Stimulated activated CD8-positive, alpha-beta memory T cell treated with anti-CD3 and anti-CD28 coated beads, Interleukin-12 subunit alpha, Interleukin-12 subunit beta, amount 100 ng/mL, for 4 hours (primary cell): ENCODE results near the gene CDH12.
"Not testable (repeated sequence)": the region's sequence is repeated elsewhere in the genome, so short reads cannot be mapped to it uniquely, and the experiment has no call there.

Experiments used
- DNase-seq: peaks from one replicate; pipeline ENCODE4 v3.0.0-alpha.2; 2020; ENCODE audit warnings: low read depth

The CDH12 gene

DNA sequence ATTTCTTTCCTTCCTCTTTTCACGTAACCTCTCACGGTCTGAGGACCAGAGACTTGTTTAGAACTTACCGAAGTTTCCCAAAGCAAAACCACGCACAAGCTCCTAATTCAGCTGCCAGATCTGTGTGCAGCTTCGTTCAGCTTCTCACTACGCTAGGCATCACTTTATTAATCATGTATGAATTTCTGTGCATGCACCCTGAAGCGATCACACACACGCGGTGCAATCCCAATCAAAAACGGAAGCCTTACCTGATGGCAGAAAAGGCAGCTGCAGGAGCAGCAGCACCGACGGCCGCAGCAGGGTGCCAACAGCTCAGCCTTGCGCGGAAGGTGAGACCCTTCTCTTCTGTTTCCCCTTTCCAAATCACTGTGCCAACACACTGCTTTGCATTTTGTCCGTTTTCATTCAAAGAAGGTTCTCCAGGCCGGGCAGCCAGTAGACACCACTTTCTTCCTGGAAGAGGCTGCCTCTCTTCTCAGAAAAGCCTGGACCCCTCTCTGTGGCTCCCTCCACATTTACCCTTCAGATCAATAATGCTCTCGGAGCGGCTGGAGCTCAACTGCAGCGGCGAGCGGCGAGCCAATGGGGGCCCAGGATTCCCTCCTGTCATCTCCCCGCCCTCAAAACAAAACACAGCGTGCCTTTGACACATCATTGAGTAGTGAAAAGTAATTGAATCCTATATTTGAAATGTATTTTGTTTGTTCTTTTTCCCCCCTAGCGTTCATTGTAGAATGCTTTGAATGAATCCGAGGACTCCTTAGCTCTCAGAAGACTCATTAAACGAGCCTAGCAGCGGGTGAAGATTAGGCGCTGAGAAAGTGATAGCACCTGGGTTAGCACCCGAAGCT, at the start of gene CDH12:
CDH12 (minus strand) TSS at position 538 of the 854 bp plus-strand sequence.
- no peak for DNase-seq

DNA sequence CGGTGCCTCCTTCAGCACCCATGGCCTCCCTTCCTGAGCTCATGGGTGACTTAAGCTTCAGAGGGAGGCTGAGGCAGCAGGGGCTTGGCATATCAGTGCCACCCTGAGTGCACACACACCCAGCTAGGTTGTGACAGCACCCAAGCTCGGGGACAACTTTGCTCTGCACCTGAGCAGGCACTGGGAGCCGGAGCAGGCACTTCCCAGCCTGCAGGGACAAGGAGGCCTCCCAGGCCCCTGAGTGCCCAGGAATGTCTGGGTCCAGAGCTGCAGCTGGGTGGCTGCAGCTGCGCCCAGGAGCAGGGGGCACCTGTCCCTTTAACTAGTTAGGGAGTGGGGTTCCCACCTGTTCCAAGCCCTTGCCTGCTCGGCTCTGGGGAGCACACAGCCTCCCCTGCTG, 48.7 kb upstream of the CDH12 start:
- DNase-seq, result no peak

DNA sequence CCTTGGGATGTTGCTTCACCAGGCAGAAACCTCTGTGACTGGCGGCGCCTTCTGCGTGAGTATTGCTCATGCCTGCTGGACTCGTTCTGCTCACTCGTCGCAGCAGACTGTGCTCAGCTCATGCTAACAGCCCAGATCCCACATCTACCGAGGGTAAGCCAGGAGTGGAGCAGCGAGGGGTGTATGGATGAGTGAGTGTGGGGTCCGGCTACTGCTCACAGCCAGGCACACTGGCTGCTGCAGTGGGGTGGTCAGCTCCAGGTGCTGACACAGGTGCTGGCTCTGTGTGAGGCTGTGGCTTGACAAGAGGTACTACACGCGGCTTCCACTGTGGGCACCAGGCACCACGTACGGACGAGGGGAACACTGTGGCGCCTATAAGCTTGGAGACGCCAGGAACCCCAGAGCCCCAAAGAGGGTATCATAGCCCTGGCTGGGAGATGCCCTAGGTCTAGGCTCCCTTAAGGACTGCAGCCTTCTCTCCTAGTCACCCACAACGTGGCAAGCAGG, 47.7 kb upstream of the CDH12 start:
- no peak for DNase-seq

DNA sequence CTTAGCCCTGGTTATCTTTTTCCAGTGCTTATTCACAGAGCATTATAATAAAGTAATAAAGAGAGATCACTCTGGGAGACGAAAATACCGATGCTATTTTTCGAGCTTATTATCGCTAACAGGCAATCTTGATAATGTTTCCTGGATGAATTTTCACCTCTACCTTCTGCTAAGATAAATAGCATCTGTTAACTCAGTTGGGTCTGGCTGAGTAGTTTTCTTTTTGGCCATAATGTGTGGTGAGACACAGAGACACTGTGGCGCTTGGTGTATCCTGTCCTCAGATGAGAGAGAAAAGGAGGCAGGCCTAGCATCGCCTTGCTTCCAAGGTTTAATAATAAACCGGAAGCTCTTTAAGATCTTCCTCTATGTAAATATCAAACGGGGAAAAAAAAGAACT, 46.2 kb upstream of the CDH12 start:
- DNase-seq, result no peak

DNA sequence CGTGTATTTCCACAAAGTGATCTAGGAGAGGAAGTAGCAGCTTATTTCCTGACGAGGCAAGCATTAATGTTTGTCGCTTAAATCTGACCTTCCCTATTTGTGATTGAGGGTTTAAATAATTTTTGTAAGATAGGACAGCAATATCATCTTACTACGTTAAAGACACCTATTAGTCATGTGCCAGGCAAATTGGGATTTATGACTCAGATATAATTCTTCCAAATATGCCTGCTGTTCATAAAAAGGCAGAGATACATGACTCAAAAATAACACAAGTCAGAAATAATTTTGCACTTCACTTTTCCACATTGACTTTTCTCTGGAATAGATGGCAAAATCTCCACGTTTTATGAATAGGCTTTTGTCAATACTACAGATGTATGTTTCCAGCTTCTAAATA, 43.0 kb upstream of the CDH12 start:
- no peak for DNase-seq

DNA sequence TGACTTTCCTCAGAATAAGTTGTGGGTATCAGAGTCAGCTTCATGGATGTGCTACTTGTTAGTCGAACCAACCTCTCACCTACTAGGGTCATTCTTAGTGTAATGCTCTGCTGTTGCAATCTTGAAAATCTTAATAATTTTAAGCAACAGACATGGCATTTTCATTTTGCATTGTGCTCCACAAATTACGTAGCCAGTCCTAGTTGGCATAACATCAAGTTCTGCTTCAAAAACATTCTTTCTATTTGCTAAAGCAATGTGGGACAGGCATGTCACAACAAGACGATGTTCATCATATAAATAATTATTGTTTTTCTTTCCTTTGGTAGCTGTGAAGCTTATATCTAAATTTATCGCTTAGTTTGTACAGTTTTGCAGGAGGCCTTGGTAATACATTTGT, 39.3 kb upstream of the CDH12 start:
- no peak for DNase-seq

DNA sequence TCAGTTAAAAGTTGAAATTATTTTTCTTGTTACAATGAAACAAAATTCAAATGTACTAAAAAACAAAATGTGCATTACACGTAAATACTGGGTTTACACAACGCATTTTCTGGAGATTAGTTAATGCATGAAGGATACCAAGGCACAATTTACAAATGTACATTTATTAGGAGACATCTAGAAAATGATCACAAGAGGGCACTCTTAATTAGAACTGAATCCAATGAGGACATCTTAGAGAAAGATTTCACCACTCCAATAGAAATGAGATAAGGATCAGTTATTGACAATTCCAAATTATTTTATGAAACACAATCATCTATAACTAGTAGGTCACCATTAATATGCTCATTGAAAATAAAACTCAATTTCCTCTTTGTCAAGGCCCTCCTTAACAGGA, 36.6 kb upstream of the CDH12 start:
- DNase-seq, result no peak

DNA sequence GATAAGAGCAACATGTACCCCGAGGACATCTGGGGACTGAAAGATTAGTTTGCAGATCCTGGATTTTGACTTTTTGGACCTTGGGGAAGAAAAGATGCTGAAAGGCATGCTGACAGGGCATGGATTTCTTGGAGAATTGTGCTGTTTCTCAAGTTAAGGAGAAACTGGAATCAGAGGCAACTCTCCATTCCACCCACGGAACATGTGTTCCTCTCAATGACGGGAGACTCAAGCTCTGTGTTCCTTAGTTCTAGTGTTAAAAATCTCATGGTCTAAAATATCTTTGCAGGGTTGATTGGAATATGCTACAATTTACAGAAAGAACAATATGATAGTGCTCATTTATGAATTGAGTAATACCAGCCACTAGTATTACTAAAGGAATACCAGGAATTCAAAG, 34.4 kb upstream of the CDH12 start:
- DNase-seq, result no peak

DNA sequence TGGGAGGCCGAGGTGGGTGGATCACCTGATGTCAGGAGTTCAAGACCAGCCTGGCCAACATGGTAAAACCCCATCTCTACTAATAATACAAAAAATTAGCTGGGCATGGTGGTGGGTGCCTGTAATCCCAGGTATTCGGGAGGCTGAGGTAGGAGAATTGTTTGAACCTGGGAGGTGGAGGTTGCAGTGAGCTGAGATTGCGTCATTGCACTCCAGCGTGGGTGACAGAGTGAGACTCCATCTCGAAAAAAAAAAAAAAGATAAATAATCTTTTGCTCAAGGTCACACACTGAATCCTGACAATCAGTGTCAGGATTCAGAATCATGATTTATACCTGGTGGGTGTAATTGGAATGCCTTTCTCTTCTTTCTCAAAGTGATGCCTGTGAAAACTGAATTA, 5.8 kb upstream of the CDH12 start:
- DNase-seq, result not testable (repeated sequence)

DNA sequence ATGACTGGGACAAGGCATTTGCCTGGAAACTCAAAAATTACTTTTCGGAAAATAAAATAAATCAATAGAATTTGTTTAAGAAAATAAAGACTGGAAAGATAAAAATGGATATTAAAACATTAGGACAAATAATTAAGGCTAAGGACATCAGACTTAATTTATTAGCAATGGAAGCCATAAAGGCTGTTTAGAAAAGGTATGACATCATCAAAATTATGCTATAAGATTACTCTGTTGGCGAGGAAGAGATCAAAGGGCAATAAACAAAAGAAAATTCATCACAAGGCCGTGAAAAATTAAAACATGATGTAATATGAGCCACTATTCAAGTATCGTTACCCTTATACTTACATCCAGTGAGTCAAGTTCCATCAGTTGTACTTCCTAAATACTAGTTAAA, 2.7 kb upstream of the CDH12 start:
- DNase-seq, result no peak

DNA sequence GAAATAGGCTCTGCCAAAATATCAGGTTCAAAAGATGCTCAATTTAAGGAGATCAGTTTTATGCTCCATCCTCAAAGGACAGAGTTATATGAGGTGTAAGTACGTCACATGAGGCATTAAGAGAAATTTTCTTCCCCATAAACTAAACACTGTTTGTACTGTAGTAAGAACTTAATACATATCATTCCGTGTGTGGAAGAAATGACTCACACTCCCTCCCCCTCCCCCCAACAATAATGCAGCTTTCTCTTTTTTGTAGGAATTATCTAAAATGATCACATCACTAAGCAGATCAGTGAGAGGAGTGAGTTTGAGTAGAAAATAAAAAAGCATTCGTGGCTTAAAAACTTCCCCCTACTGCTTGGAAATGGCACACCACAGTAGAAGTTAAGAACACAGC, 2.2 kb downstream of the CDH12 start:
- DNase-seq, result no peak

DNA sequence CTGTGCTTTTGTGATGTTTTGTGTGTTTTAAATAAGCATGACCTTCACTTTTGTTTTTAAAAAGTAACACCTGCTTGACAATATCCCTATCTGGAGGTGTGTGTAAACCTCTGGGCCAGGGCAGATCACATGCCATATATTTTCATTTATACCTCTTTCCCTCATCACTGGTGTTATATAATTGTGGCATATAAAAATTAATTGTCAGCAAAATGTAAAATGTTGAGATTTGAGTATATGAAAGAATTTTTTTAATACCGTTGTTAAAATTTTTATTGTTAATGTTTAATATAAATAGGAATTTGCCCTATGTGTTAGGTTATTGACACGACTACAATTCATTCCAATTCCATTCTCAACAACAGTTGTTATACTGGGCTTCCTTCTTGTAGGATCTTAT, 6.5 kb downstream of the CDH12 start:
- DNase-seq, result no peak

DNA sequence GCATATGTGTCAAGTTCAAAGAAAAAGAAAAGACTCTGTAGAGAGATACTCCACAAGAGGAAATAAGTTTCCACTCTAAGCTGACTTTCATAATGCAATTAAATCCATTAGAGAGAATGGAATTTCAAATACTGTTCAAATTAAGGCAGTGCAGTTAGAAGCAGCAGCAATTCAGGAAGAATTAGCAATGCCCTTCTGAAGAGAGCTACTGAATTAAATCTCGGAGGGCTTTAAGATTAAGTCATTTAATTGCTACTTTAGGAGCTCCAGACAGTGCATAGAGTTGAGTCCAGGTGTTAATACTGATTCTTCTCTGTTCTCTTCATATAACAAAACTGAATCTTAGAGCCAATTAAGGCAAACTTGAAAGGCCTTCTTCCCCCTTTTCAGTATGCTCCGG, 8.5 kb downstream of the CDH12 start:
- no peak for DNase-seq

DNA sequence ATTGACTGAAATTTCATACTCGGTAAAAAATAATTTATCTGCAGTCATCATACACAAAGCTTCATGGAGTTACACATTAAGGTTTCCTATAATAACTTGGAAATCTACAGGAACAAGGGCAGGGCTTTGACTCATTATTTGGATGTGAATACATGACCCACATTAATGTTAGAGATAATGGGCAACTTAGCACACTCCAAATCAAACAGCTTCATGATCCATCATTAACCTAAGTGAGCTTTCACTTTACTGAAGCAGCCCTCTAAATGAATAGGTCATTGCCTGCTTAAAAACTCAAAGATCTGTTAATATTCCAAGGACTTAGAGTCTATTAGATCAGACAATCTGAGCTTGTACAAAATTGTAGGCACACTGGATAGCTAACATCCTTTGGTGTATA, 9.0 kb downstream of the CDH12 start:
- DNase-seq, result no peak

DNA sequence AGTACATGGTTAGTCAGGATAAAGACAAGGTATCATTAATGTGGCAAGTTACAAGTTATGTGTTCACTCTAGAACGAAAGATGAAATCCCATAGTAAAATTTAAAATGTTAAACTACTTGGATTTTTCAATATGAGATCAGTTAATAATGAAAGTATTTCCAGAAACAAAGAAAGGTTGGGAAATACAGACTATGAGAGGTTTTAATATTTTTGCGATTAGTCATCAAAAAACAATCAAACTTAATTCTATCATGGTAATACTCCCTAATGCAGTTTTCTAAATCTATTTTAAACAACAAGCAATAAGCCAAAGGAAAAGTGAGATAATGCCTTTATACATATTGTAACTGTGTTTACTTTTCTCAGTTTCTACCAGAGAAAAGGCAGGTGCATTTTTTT, 10.6 kb downstream of the CDH12 start:
- no peak for DNase-seq

DNA sequence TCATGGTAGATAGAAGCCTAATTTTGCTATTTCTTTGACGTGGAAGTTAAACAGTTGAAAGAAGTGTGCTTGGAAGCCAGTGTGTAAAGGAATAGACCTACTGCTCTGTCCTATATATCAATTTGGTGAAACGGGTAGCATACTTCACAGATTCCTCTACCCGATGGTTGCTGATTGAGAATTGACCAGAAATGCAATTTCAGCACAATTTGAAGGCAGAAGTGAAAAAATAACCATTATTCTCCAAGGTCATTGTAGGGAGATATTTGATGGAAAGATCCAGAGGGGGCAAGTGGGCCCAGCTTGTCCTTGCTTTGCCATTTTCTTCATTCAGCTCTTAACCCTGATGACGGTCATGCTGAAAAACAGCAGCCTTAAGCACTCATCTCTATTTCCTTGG, 15.3 kb downstream of the CDH12 start:
- no peak for DNase-seq

DNA sequence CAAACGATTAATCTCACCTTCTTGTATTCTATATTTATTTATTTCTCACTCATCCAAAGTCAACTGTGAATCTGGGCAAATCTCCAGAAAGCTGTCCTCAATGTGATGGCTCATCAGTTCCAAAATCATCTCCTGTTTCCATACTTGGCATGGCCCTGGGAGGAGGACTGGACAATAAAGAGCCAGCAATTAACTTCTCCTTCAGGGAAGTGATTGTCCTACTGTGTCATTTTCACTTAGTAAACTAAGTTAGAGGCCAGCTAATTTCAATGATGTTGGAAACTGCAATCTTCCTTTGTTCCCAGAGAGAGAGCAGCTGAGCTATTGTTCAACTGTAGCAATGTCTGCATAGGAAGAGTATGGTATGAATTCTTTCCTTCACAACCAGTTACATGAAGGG, 17.5 kb downstream of the CDH12 start:
- no peak for DNase-seq

DNA sequence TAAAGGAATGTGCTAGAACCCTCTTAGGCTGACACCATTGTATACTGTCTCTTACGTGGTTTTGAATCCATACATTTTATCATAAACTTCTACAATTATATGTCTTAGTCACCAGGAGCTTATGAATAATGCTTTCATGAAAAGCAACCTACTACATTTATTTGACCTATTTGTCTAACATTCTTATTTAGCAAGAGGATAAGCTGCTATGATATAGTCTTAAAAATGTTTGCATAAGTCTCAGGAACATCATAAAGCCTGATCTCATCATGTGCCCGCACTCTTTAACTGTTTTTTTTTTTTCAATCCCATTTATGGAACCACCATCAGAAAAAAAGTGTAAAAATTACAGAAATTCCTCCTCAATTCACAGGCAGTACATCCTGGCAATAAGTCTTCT, 59.7 kb downstream of the CDH12 start:
- no peak for DNase-seq

DNA sequence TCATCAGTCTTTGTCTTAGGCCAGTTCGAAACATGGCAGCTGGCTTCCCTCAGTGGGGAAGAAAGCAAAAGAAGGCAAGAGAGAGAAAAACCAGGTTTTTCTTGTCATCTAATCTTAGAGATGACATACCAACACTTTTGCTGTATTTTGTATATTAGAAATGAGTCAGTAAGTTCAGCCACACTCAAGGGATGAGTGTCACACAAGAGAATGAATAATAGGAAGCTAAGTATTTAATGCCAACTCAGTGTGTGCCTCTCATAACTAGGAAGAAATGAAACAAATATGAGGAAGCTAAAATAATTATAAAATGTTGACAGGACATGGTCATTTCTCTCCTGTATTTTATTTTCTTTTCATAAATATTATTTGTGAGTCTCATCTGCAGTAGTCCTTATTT, 65.3 kb downstream of the CDH12 start:
- DNase-seq, result no peak

DNA sequence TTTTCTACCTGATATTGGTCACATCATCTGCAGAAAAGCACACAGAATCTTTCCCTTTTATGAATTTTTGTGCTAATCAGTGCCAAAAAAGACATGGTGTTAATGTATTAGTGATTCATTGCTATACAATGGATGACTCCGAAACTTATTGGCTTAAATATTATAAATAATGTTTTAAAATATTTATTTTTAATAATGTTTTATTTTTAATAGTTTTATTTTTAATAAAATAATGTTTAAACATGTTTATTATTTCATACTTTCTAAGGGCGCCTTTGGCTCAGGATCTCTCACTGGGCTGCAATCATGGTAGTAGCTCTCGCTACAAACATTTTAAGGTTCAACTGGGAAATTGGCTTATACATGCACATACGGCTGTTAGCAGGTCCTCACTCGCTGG, 65.7 kb downstream of the CDH12 start:
- no peak for DNase-seq

DNA sequence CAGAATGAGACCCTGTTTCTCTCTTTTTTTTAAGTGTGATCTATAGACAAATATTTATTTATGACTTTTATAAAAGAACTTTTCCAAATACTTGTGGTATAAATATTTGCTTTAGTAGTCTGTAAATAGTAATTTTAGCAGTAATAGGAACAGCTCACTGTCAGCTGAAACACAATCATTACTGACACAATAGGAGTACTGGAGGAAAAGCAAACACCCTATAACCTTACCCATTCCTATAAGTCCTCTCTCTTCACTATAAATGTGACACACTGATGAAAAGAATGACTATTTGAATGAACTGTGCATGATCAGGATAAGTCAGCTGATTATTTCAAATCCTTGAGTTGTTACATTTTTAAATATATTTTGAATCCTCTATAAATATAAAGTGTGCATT, 72.4 kb downstream of the CDH12 start:
- no peak for DNase-seq

DNA sequence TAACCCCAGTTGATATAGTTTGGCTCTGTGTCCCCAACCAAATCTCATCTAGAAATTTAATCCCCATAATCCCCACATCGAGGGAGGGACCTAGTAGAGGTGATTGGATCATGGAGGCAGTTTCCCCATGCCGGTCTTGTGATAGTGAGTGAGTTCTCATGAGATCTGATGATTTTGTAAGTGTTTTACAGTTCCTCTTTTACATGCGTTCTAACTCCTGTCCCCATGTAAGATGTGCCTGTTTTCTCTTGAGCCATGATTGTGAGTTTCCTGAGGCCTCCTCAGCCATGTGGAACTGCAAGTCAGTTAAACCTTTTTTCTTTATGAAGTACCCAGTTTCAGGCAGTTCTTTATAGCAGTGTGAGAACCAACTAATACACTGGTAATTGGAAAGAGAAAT, 73.6 kb downstream of the CDH12 start:
- DNase-seq, result no peak

DNA sequence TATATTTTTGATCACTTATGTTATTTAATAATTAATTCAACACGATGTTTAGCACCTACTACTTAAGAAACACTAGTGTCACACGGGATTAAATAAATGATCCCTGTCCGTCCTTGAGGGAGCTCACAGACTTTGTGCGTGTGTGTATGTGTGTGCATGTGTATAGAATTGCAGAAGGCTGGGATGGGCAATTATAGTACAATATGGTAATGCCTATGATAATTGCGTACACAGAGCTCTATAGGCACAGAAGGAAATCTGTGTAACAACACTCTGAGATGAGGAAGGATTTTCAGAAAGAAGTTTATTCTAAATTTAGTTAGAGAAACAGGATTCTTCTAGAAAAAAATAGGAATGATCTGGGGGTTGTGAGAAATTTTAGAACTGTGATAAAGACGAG, 76.9 kb downstream of the CDH12 start:
- no peak for DNase-seq

DNA sequence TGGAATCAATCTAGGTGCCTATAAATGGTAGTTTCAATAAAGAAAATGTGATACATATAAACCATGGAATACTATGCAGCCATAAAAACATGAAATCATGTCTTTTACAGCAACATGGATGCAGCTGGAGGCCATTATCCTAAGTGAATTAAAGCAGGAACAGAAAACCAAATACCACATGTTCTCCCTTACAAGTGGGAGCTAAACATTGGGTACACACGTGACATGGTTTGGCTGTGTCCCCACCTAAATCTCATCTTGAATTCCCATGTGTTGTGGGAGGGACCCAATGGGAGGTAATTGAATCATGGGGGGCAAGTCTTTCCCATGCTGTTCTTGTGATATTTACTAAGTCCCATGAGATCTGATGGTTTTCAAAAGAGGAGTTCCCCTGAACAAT, 78.9 kb downstream of the CDH12 start:
- DNase-seq, result not testable (repeated sequence)
